Nucleus accumbens (tissue), 56 donors: ENCODE data around the gene DYNLT3.

ENCODE experiments used
- DNase-seq, 56 donors: peaks; one replicate each; lab custom pipeline; 2025; lab: John Stamatoyannopoulos, UW

Gene DYNLT3, protein sequence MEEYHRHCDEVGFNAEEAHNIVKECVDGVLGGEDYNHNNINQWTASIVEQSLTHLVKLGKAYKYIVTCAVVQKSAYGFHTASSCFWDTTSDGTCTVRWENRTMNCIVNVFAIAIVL

DNA sequence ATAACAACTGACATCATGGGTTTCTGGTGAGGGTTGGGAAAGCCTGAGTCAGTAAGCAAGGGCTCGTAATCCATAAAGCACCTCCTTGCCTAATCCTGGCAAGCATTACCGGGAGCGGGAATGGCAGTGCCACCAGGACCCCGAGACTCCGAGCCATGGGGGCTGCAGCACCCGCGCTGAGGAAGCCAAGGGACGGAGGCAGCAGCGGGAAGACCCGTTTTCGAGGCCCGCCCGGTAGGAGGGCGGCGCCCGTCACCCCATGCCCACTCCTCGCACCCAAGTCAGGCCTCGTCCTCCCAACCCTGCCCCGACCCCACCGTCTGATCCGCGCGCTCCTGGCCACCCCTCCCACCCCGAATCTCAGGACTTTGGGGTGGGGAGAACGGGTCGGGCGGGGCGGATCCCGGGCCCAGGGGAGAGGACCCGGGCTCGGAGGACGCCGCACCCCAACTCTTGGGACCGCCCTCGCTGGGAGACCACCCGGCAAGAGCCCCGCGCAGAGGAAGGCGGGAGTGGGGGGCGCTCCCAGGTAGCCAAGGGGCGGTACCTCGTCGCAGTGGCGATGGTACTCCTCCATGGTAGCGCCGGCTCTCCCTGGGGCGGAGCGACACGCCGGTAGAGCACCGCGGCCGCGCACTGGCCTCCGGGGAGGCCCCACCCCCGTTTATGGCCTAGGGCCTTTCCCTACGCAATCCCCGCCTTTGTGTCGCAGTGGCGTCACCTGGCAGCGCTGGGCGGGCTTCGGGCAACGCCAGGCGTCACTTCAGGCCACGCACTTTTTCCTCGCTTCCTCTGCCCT lies at the start of gene DYNLT3:
Gene DYNLT3, minus strand, starts transcription at position 638 of the 799 bp plus-strand sequence. Its CDS starts 61 bp downstream, at position 577.
- peak in 55 of 56 donors; percentile 2 to 79 (median 38) for DNase-seq

DNA sequence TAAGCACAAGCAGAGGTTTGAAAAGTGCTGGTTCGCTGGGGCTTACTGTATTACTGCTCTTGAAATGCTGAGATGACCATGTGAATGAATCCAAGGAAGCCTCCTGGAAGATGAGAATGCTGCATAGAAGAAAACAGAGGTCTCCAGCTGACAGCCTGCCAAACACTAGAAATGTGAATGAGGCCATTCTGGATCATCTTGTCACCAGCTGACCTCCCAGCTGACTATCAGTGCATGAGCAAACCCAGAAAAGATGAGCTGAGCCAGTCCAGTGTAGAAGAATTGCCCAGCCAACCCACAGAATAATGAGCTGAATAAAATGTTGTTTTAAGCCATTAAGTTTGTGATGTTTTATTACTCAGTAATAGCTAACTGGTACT lies 49.1 kb upstream of the DYNLT3 start:
- DNase-seq: peak in 9 of 56 donors; percentile 0 to 7 (median 1)

DNA sequence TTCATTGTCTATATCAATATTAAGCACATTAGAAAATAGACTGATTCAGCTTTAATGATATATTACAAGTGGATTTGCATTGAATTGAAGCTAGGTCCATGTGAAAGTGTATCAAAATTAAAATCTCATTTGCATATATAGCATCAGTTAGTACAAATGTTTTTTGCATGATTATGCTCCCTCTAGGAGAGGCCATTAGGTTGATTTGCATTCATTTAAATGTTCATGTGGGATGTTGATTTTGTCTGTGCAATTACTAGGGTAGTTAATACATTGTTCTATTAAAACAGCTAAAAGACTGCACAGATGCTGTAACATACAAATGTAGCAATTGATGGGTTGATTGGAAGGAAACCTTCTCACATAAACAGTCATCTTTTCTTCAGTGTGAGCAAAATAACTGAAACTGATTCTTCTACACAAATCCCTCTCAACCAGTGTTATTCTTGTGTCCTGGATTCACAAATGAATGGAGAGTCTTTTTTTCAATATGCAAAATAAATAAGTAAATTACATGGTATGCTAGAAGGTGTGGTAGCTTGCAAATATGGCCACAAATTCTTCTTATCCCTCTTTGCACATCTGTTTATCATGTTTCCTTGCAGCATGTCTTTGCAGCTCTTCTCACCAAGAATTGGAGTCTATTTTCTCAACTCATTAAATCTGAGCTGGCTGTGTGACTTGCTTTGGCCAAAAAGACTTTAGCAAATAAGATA lies 48.6 kb upstream of the DYNLT3 start:
- DNase-seq: no peak

DNA sequence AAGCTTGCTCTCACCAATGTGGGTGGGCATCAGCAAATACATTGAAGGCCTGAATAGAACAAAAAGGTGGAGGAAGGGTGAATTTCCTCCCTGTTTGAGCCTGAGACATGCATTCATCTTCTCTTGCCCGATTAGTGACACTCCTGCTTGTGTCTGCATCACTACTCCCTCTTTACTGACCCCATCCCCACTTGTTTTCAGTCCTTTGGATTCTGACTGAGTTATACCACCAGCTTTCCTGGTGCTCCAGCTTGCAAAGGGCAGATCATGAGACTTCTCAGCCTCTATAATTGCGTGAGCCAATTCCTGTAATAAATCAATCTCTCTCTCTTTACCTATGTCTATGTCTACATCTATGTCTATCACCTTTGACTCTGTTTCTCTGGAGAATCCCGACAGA lies 47.4 kb upstream of the DYNLT3 start:
- no peak for DNase-seq

DNA sequence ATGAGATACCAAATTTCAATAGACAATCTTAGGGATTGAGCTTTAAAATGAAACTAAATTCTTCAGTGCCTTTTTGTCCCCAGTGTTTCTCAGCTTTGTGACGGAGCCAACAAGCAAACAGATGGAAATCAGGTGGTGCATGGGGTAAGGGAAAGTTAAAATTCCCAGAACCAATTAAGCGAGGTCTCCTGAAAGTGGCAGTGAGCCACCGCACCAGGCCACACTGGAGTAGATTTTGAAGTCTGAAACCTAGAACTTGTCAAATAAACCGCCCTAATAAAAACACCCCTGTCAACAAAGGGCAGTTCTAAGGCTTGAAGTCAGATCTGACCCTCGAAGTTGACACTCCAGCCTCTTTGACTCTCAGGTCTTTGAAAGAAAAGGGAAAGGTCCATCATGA lies 40.6 kb upstream of the DYNLT3 start:
- no peak for DNase-seq

DNA sequence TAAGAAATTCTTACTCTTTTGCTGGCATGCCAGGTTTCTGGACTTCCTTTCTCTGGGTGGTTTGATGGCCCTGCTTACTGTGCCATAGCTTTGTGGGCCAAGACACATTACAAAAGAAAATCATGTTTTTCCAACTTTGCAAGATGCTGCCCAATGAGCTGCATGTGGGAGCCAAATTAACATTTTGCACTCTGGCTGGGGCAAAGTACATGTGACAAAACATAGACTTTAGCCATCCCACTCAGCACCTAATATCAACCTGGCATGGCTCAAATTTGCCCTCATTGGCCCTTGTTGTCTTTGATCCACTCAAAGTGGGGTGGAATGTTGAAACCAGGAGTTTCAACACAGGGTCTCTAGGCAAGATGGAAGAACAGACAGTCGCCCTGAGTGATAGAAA lies 40.0 kb upstream of the DYNLT3 start:
- DNase-seq: no peak

DNA sequence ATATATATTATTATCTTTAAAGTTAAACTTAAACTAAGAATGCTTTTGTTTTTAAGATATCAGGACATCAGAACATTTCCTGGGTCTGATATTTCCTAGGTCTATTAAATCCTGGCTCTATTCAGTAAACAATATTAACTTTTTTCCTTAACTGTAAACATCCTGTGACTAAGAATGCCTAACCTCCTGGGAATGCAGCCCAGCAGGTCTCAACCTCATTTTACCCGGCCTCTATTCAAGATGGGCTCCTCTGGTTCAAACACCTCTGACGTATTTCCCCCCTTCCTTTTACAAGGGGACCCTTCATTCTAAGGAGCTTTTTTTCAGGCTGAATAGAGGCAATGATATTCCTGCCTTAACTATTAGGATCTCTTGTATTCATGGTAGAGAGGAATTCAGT lies 35.8 kb upstream of the DYNLT3 start:
- no peak for DNase-seq

DNA sequence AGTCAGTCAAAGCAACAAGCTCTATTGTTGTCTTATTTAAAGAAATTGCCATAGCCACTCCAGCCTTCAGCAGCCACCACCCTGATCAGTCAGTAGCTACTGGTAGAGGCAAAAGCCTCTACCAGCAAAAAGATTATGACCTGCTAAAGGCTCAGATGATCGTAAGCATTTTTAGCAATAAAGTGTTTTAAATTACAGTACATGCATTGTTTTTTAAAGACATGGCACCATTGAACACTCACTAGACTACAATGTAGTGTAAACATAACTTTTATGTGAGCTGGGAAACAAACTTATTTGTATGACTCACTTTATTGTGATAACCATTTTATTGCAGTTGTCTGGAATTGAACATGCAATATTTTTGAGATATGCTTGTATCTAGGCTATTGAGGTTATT lies 32.3 kb upstream of the DYNLT3 start:
- DNase-seq: no peak

DNA sequence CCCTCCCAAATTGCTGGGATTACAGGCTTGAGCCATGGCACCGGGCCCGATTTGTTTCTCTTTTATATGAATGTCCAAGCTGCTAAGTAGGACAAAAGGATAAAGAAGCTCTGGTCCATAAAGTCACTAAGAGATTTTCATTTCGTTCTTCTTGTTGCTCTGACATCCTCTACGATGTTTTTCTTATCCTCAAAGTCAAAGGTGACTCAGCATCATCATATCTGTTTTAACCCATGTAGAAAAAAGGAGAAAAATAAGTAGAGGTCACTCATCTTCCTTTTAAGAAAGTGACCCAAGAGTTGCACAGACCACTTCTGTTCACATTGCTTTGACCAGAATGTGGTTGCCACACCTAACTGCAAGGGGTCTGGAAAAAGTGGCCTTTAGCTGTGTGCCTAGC lies 29.3 kb upstream of the DYNLT3 start:
- no peak for DNase-seq

DNA sequence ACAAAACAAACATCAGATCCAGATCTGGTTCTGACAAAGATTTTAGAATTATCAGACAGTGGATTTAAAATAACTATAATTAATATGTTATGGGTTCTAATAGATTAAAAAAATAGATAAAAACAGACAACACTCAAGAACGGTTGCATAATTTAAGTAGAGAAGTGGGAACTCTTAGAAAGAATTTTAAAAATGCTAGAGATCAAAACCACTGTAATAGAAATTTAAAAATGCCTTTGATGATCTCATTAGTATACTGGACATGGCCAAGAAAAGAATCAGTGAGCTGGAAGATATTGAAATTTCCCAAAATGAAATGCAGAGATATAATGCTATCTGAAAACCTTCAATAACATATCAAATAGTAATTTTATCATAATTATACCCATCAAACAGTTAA lies 28.3 kb upstream of the DYNLT3 start:
- DNase-seq: no peak

DNA sequence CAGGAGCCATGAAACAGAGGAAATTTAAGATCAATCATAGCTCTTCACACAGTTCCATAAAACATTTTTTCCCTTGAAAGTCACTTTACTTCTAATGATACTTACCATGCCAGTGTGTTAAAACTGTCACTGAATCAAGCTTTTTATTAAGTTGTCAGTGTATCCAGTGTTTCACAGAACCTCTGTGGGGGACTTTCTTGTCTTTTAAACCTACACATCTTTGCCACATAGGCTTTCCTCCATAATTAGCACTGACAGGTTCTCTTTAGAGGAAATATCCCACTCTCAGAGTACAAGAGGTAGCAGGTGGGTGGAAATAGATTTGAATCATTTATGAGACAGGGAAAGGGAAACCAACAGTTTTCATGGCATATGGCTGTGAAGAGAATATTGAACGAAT lies 25.8 kb upstream of the DYNLT3 start:
- DNase-seq: peak in 2 of 56 donors; percentile 0

DNA sequence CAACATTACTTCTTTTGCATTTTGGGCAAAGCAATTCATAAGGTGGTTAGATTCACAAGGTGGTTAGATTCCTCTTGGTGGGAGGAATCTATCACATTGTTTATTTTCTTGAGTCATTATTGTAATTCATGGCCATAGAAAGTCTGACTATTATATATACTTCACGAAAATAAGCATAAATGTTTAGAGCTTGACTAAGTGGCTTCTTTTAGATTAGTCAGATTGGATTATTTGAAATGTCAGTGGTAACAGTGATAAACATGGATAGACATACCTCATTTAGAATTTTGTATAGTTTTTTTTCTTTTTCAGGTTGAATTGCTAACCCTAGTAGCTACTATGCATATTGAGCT lies 24.9 kb upstream of the DYNLT3 start:
- DNase-seq: no peak

DNA sequence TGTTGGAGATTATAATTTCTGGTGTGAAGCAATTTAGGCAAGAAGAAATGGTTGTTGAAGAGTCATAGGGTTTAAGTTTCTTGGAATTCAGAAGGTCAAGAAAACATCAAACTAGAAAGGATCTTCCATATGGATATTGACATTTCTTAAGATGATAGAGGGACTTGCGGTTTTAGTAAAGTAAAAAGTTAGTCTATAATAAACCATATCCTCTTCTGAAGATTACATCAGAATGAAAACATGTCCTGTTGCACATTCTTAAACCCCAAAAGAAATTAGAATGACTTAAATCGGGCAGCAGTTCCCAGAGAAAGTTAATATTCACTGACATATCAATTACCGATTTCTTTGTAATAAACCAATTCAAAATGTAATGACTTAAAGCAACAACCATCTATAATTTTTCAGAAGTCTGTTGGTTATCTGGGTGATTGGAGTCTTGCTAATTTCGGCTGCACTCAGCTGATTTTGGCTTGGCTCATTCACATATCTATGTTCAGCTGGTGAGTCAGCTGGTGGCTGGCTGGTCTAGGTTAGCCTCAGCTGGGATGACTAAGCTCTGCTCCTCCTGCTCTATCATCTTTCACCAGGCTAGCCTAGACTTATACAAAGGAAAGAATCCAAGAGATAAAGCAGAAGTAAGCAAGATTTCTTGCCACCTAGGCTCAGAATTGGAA lies 24.4 kb upstream of the DYNLT3 start:
- peak in 1 of 56 donors; percentile 0 for DNase-seq

DNA sequence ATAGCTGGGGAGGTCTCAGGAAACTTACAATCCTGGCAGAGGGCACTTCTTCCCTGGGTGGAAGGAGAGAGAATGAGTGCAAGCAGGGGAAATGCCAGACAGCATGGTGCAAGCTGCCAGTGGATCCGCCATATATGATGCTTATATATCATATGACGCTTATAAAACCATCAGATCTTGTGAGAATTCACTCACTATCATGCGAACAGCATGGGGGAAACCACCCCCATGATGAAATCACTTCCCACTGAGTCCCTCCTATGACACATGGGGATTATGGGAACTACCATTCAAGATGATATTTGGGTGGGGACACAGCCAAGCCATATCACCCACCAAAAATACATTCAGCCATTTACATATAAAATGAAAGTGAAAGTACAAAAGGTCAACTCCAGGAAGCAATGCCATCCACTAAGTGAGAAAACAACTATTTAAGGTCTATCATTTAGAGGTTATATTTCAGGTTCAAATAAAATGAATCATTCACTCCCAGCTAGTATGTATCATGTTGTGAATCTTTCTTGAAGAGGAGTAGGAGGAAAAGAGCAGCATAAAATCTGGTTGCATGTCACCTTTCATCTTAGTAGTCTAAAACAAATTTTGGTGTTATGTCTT lies 20.3 kb upstream of the DYNLT3 start:
- no peak for DNase-seq

DNA sequence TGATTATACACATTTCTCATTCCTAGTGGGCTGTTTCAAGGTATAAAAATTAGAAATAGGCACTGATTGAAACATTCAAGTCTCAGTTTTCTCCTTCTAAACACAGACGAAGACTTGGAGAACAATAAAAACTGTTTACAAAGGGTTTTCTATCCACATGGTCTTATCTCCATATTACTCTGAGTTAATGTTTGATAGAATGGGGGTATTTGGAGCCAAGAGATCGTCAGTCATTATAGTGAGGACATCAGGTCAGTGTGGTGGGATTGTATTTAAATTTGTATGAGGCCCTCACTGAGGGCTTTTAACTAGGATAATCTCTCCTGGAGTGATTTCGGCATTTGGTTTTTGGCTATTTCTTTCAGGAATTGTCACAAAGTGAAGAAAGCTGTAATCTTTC lies 16.4 kb upstream of the DYNLT3 start:
- no peak for DNase-seq

DNA sequence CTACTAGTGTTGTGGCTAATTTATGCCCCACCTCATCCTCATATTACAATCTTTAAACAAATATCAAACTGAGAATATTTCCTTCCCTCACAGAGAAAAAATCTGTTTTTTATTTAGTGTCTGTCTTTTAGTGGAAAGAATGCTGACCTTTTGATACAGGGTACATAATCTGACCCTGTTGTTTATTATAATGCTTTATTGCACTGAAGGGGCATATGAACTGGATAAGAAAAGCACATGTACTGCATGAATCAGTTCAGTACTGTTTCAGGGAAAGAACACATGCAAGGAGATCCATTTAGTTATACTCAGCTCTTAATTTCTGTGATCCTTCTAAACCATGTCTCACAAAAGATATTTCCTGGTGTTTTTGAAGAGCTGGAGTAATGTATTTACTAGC lies 15.5 kb upstream of the DYNLT3 start:
- DNase-seq: no peak

DNA sequence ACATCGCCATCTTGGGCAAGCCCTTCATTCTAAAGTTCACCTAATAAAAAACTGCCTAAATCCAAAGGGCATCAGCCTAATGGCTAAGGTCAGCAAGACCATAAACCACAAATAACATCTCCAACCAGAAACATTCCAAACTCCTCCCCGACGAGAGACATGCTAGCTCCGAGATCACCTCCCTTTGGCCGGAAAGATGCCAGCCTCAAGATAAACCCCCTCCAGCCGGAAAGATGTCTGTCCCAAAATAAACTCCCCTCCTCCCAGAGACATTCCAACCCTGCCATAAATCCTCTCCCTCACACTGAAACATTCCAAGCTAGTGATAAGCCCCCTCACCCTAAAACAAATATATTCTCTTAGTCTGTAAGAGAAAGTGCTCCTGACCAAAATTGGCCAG lies 13.3 kb upstream of the DYNLT3 start:
- DNase-seq: no peak

DNA sequence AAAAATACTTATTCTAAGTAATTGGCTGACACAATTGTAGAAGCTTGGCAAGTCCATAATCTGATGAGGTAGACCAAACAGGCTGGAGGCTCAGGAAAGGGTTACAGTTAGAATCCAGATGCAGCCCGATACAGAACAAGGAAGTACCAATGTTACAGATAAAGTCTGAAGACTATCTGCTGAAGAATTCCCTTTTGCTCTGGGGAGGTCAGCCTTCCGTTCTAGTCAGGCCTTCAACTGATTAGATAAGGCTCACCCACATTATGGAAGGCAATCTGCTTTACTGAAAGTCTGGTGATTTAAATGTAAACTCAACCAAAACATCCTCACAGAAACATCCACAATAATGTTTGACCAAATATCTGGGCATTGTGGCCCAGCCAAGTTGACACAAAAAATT lies 7.4 kb upstream of the DYNLT3 start:
- no peak for DNase-seq

DNA sequence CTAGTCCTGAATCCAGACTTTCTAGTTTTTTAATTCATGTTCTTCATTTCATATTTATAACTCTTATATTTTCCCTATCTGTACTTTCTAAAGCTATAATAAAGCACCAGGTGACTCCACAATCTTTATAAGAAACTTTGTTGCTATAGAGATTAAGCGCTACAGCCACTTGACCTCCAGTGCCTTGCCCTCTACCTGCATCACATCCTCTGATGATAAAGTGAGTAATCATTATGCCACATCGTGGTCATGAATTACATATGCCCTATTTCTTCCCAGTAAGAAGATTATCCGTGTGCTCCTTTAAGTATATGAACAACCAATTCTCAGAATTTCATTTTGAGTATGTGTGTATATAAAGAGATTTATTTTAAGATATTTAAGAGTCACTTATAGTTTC lies 6.8 kb upstream of the DYNLT3 start:
- DNase-seq: no peak

DNA sequence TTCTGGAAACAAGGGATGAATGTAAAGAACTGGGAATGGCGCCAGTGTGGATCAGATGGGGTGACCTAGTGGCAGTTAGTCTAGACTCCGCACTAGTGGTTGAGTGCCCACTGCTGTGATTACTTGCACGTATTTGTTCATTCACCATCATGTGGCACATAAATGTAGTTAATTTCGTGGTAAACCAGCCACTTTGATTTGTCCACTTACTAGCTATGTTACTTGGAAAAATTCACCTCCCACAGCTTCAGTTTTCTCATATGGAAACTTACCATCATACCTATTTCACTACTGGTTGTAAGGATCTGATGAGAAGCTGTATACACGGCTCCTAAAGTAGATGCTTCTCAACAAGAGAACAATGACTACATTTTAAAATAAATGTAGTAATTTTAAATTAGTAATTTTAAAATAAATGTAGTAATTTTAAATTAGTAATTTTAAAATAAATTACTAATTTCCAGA lies 394 bp upstream of the DYNLT3 start:
- no peak for DNase-seq

DNA sequence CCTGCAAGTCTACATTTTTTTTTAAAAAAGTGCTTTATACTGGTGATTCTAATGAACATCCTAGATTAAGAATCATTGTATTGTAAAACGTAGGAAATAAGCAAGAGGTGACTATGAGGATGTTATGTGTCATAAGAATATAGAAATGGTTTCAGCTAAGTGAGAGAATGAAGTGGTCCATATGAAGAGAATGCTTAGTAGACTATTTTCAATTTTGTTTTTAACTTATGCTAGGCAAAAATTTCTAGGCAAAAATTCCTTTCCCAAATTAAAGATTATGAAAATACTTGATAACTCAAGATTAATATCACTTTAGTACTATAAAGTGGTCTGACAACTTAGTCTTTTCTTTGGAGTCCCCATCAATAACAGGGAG lies 825 bp downstream of the DYNLT3 start:
- no peak for DNase-seq
